Panc1 (cell line): ENCODE data around the gene GALNT10. TPM values are rescaled to one million over a fixed set of nuclear protein-coding genes. Genes with fewer than 3 reads are reported as not detected.

Experiments
- ATAC-seq: fragments of 200-7000 bp; cut with Tn5 transposase; 2 replicates; pipeline ENCODE4 v1.9.1; 2020; ENCODE audit warnings: mild to moderate bottlenecking, moderate library complexity
- BruUV-seq: library from RNA; stranded (reverse); fragments of 400-500 nt; replicated peaks from 2 replicates; lab custom pipeline; 2021; lab: Mats Ljungman, UMichigan
- CTCF ChIA-PET: fragments of 300-600 bp; sonication (Branson Sonifier 250); formaldehyde crosslinking; loops from one replicate; lab custom pipeline; 2022; ENCODE audit warnings: antibody characterized with exemption; lab: Charles Lee
- POLR2A ChIA-PET: fragments of 300-600 bp; sonication (Branson Sonifier 250); formaldehyde crosslinking; loops from one replicate; lab custom pipeline; 2022; ENCODE audit warnings: antibody characterized with exemption; lab: Charles Lee
- DNase-seq: peaks from one replicate; pipeline ENCODE4 v3.0.0-alpha.2; 2010; ENCODE audit warnings: low read depth, low spot score
- H3K27ac ChIP-seq: 2 replicates; pipeline ENCODE4 v1.5.1; 2011; ENCODE audit warnings: mild to moderate bottlenecking, low read length, inconsistent platforms
- H3K27me3 ChIP-seq: fragments of 200-500 bp; sonication (Bioruptor generic); 2 replicates; pipeline ENCODE4 v1.6.0; 2014; ENCODE audit warnings: low read length, inconsistent platforms; ENCODE audit not compliant: control insufficient read depth, insufficient read depth
- H3K36me3 ChIP-seq: fragments of 200-500 bp; sonication (Bioruptor generic); 2 replicates; pipeline ENCODE4 v1.5.1; 2014; ENCODE audit warnings: inconsistent platforms, mild to moderate bottlenecking, low read length, moderate library complexity; ENCODE audit not compliant: control insufficient read depth, insufficient read depth
- H3K4me1 ChIP-seq: 2 replicates; pipeline ENCODE4 v1.5.1; 2011; ENCODE audit warnings: inconsistent platforms, mild to moderate bottlenecking, low read length, moderate library complexity; ENCODE audit not compliant: control insufficient read depth, insufficient read depth
- H3K4me3 ChIP-seq, 2 experiments: 2 replicates each; pipeline ENCODE4 v1.5.1; 2011 to 2012; ENCODE audit warnings: low read depth in 2 of 2, low read length in 2 of 2, mild to moderate bottlenecking in 2 of 2, inconsistent platforms in 1 of 2, moderate library complexity in 1 of 2
- H3K9me3 ChIP-seq: fragments of 200-500 bp; sonication (Bioruptor generic); 2 replicates; pipeline ENCODE4 v1.5.1; 2014; ENCODE audit warnings: low read depth, mild to moderate bottlenecking, inconsistent platforms, low read length, moderate library complexity; ENCODE audit not compliant: control insufficient read depth, insufficient read depth
- POLR2AphosphoS5 ChIP-seq: IDR thresholded peaks from 2 replicates; pipeline ENCODE4 v1.6.1; 2012; ENCODE audit warnings: mild to moderate bottlenecking, low read depth, low read length, moderate library complexity
- SIN3A ChIP-seq: IDR thresholded peaks from 2 replicates; pipeline ENCODE4 v1.6.1; 2012; ENCODE audit warnings: low read depth, mild to moderate bottlenecking, low read length, moderate library complexity, borderline replicate concordance; ENCODE audit not compliant: insufficient read depth
- TCF7L2 ChIP-seq: IDR thresholded peaks from 2 replicates; pipeline ENCODE4 v1.6.1; 2011; ENCODE audit warnings: mild to moderate bottlenecking, low read depth, low read length, inconsistent platforms
- in situ Hi-C: cut with HindIII; loops from 2 replicates; pipeline ENCODE4 v1.10.0; 2016; ENCODE audit warnings: low sequenced_read_pairs, low pct_unique_long_range_greater_than_20kb
- intact Hi-C: fragments of 100-400 bp; cut with micrococcal nuclease; formaldehyde crosslinking; loops from one replicate; pipeline ENCODE4 v1.10.0; 2022; ENCODE audit not compliant: unreplicated experiment
- total RNA-seq: library from RNA; stranded (reverse); gene quantifications from one replicate; pipeline ENCODE4 v1.2.1, GENCODE V29; 2021; ENCODE audit not compliant: unreplicated experiment
- TF ChIP-seq, protein P1 (sequence below): fragments of 450-650 bp; IDR thresholded peaks from 2 replicates; pipeline ENCODE4 v1.5.1; 2017; ENCODE audit warnings: mild to moderate bottlenecking
- TF ChIP-seq, protein P2 (sequence below), 2 experiments: IDR thresholded peaks; 2 replicates each; pipeline ENCODE4 v1.6.1; 2011 to 2012; ENCODE audit warnings: low read depth in 2 of 2, control low read depth in 1 of 2, low read length in 1 of 2, mild to moderate bottlenecking in 1 of 2, moderate library complexity in 1 of 2; ENCODE audit not compliant: insufficient read depth in 1 of 2

Gene GALNT10
- total RNA-seq, 1 experiment from 2014 or later, result 50.5 TPM

DNA sequence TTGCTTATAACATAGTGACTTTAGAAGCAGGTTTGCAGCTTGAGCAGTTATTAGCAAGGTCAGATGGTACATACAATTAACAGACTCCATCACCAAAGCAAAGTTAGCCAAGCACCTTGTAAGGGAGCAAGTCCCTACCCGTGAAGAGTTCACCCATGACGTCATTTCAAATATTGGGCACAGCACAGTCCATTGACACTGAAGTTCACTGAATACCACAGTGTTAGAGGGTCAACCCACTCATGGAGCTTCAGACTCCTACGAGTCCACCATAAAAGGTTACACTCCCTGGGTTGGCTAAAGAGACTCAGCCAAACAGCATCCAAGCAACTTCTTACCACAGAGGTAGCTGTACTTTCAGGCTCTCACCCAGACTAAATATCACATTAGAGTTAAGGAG lies 77.5 kb downstream of the GALNT10 start:
- Histone ChIP-seq H3K27me3 (no peaks in the 10 kb centered on the region), H3K4me1 (0 out of 2 replicates have a peak, but pooled peaks cover 5% of the 10 kb centered on the region), H3K9me3 (no peaks in the 10 kb centered on the region), H3K36me3 (no peaks in the 10 kb centered on the region), H3K4me3 (no peak overlapping the region), H3K27ac (no peak overlapping the region)
- TF ChIP-seq TCF7L2 (no peak), SIN3A (no peak), POLR2AphosphoS5 (no peak)
- TF ChIP-seq, protein P1, sequence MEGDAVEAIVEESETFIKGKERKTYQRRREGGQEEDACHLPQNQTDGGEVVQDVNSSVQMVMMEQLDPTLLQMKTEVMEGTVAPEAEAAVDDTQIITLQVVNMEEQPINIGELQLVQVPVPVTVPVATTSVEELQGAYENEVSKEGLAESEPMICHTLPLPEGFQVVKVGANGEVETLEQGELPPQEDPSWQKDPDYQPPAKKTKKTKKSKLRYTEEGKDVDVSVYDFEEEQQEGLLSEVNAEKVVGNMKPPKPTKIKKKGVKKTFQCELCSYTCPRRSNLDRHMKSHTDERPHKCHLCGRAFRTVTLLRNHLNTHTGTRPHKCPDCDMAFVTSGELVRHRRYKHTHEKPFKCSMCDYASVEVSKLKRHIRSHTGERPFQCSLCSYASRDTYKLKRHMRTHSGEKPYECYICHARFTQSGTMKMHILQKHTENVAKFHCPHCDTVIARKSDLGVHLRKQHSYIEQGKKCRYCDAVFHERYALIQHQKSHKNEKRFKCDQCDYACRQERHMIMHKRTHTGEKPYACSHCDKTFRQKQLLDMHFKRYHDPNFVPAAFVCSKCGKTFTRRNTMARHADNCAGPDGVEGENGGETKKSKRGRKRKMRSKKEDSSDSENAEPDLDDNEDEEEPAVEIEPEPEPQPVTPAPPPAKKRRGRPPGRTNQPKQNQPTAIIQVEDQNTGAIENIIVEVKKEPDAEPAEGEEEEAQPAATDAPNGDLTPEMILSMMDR, result no peak
- TF ChIP-seq, protein P2, sequence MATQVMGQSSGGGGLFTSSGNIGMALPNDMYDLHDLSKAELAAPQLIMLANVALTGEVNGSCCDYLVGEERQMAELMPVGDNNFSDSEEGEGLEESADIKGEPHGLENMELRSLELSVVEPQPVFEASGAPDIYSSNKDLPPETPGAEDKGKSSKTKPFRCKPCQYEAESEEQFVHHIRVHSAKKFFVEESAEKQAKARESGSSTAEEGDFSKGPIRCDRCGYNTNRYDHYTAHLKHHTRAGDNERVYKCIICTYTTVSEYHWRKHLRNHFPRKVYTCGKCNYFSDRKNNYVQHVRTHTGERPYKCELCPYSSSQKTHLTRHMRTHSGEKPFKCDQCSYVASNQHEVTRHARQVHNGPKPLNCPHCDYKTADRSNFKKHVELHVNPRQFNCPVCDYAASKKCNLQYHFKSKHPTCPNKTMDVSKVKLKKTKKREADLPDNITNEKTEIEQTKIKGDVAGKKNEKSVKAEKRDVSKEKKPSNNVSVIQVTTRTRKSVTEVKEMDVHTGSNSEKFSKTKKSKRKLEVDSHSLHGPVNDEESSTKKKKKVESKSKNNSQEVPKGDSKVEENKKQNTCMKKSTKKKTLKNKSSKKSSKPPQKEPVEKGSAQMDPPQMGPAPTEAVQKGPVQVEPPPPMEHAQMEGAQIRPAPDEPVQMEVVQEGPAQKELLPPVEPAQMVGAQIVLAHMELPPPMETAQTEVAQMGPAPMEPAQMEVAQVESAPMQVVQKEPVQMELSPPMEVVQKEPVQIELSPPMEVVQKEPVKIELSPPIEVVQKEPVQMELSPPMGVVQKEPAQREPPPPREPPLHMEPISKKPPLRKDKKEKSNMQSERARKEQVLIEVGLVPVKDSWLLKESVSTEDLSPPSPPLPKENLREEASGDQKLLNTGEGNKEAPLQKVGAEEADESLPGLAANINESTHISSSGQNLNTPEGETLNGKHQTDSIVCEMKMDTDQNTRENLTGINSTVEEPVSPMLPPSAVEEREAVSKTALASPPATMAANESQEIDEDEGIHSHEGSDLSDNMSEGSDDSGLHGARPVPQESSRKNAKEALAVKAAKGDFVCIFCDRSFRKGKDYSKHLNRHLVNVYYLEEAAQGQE (IDR thresholded peaks at IDR 0.05; ENCODE audit: insufficient read depth in 1 of 2, low read depth in 2 of 2, low read length in 1 of 2), result no peak
- CTCF ChIA-PET, result interaction anchor here (0.6 kb wide), 1 partner anchor 129 kb away, joined by 4 read pairs; no protein-coding TSS in a partner anchor
- intact Hi-C loops, result no loop called here
- POLR2A ChIA-PET, result no interaction called here
- no peak for ATAC-seq
- no peak for DNase-seq
- in situ Hi-C loops, result no loop called here
- BruUV-seq, result no TSS peak

DNA sequence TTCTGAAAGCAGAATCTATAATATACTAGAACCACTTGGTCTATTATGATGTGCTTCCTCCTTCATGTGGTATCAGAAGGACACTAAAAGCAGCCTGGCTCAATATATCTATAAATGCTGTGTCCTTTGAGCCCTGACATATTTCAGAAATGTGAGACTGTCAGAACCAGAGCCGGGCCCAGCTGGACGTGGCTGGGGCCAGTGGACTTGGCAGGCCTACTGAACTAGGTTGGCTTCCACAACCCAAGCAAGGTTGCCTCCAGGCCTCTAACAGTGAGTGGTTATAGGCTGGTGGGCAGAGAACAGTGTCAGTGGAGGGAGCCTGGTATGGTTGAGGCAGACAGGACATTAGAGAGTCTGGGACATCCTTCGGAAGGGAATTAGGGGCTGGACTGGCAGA lies 78.9 kb downstream of the GALNT10 start:
- 0 out of 2 replicates have a peak, but pooled peaks cover 9% of the 10 kb centered on the region for H3K4me1 ChIP-seq
- intact Hi-C loops, result no loop called here

DNA sequence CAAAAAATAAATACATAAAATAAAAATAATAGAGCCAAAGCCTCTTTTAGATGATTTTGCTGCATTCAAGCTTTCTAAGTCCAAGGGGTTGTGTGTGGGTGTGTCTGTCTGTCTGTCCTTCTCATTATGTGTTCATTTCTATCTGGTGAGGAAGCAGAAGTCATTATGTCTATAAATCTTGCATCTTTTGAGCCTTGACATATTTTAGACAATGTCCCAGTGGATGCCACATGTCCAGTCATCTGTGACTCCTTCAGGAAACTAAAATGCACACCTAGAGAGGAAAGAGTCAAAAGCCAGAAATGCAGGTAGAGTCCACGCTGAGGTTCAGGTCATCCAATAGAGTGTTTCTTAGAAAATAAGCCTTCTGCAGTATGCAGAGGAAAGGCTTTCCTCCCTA lies 80.9 kb downstream of the GALNT10 start:
- BruUV-seq, result no TSS peak
- POLR2A ChIA-PET, result no interaction called here
- Histone ChIP-seq H3K27me3 (no peaks in the 10 kb centered on the region), H3K27ac (no peak overlapping the region), H3K4me3 (no peak overlapping the region), H3K36me3 (no peaks in the 10 kb centered on the region), H3K4me1 (0 out of 2 replicates have a peak, but pooled peaks cover 9% of the 10 kb centered on the region), H3K9me3 (no peaks in the 10 kb centered on the region)
- CTCF ChIA-PET, result no interaction called here
- in situ Hi-C loops (no loop called here), intact Hi-C loops (no loop called here)
- TF ChIP-seq POLR2AphosphoS5, result no peak
- TF ChIP-seq, protein P1, result no peak
- no peak for TF ChIP-seq TCF7L2
- TF ChIP-seq, protein P2 (IDR thresholded peaks at IDR 0.05; ENCODE audit: insufficient read depth in 1 of 2, low read depth in 2 of 2, low read length in 1 of 2), result no peak
- TF ChIP-seq SIN3A, result no peak
- DNase-seq, result no peak
- ATAC-seq, result no peak

More for the DNA sequence above, 78.9 kb downstream of the GALNT10 start:
- Histone ChIP-seq H3K27me3 (no peaks in the 10 kb centered on the region), H3K27ac (no peak overlapping the region), H3K4me3 (no peak overlapping the region), H3K36me3 (no peaks in the 10 kb centered on the region), H3K9me3 (no peaks in the 10 kb centered on the region)
- no peak for ATAC-seq
- DNase-seq, result no peak
- in situ Hi-C loops, result no loop called here
- ChIA-PET POLR2A (no interaction called here), CTCF (no interaction called here)
- no peak for TF ChIP-seq TCF7L2
- no TSS peak for BruUV-seq
